Coronary artery (tissue), 2 donors: ENCODE data around the gene CXCL5.
"Not testable (repeated sequence)": the region's sequence is repeated elsewhere in the genome, so short reads cannot be mapped to it uniquely, and the experiment has no call there.

Source experiments
- DNase-seq: peaks from one replicate; pipeline ENCODE4 v3.0.0-alpha.2; 2017; ENCODE audit warnings: low spot score
- H3K27ac ChIP-seq, 2 donors: fragments of 200-600 bp; sonication (generic); one replicate each; pipeline ENCODE4 v1.5.1; 2016 to 2019
- H3K4me3 ChIP-seq: fragments of 200-600 bp; sonication (generic); 2 replicates; pipeline ENCODE4 v1.5.1; 2016; ENCODE audit warnings: mild to moderate bottlenecking, moderate library complexity
- TF ChIP-seq, protein P1 (sequence below): fragments of 200-600 bp; sonication (generic); IDR thresholded peaks from one replicate; pipeline ENCODE4 v1.5.1; 2019; ENCODE audit warnings: antibody characterized with exemption

Gene CXCL5

DNA sequence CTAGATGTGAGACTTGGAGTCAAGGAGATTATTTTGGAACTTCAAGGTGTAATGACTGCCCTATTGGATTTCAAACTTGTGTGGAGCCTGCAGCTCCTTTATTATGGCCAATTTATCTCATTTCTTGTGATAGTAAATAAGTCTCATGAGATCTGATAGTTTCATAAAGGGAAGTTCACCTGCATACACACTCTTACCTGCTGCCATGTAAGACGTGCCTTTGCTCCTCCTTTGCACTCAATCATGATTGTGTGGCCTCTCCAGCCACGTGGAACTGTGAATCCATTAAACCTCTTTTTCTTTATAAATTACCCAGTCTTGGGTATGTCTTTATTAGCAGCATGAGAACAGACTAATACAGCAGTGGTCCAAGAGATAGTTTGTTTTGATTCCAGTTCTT lies 35.8 kb downstream of the CXCL5 start:
- H3K4me3 ChIP-seq, result no peak overlapping the region
- DNase-seq, result no peak
- no peak overlapping the region for H3K27ac ChIP-seq
- TF ChIP-seq, protein P1, sequence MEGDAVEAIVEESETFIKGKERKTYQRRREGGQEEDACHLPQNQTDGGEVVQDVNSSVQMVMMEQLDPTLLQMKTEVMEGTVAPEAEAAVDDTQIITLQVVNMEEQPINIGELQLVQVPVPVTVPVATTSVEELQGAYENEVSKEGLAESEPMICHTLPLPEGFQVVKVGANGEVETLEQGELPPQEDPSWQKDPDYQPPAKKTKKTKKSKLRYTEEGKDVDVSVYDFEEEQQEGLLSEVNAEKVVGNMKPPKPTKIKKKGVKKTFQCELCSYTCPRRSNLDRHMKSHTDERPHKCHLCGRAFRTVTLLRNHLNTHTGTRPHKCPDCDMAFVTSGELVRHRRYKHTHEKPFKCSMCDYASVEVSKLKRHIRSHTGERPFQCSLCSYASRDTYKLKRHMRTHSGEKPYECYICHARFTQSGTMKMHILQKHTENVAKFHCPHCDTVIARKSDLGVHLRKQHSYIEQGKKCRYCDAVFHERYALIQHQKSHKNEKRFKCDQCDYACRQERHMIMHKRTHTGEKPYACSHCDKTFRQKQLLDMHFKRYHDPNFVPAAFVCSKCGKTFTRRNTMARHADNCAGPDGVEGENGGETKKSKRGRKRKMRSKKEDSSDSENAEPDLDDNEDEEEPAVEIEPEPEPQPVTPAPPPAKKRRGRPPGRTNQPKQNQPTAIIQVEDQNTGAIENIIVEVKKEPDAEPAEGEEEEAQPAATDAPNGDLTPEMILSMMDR, result no peak

DNA sequence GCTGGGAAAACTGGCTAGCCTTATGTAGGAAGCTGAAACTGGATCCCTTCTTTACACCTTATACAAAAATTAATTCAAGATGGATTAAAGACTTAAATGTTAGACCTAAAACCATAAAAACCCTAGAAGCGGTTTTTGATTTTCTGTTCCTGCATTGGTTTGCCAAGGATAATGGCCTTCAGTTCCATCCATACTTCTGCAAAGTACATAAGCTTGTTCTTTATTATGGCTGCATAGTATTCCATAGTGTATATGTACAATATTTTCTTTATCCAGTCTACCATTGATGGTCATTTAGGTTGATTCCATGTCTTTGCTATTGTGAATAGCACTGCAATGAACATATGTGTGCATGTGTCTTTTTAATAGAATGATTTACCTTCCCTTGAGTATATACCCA lies 39.4 kb downstream of the CXCL5 start:
- not testable (repeated sequence) for H3K4me3 ChIP-seq, DNase-seq

DNA sequence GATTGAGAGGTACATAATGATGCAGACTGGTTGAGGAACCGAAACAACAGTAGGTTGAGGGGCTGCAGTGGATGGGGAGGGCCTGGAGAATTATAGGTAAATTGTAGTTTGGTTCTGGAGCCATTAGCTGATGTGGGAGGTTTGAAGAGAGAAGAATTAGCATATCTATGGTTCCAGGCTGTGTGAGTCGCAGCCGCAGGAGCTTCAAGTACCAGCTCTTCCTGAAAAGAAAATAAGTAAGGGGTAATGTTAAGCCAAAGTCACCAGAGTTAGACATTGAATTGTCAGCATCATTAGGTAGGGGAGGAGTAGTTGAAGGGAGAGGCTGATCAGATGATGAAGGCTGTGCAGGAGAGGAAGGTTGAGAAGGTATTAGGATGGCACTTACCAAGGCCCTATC lies 46.1 kb downstream of the CXCL5 start:
- Histone ChIP-seq H3K4me3 (no peak overlapping the region), H3K27ac (no peak overlapping the region)
- no peak for DNase-seq
- TF ChIP-seq, protein P1, result no peak

More for the DNA sequence above, 39.4 kb downstream of the CXCL5 start:
- H3K27ac ChIP-seq, result not testable (repeated sequence)

DNA sequence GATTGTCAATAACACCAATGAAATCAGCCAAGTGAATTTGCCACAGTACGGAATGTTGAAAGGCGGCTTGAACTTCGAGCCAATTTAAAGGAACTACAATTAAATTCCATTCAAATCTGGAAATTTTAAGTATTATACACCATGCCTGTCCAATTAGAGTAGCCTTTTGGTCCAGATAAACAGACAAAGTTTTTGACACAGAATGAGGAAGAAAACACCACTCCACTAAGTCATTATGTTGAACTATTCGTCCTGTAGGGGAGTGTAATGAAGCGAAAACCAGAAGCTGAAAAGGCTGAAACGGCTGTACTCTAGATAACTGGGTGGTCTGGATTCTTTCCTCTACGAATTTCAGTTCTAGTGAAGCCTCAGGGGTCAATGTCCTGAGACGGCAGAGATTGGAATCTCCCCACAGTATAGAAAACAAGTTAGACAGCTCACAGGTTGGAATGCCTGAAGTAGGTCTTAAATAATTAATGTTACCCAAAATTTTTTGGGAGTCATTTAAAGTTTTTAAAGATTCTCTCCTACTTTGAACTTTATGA lies 48.0 kb downstream of the CXCL5 start:
- DNase-seq, H3K4me3 ChIP-seq, H3K27ac ChIP-seq: not testable (repeated sequence)

DNA sequence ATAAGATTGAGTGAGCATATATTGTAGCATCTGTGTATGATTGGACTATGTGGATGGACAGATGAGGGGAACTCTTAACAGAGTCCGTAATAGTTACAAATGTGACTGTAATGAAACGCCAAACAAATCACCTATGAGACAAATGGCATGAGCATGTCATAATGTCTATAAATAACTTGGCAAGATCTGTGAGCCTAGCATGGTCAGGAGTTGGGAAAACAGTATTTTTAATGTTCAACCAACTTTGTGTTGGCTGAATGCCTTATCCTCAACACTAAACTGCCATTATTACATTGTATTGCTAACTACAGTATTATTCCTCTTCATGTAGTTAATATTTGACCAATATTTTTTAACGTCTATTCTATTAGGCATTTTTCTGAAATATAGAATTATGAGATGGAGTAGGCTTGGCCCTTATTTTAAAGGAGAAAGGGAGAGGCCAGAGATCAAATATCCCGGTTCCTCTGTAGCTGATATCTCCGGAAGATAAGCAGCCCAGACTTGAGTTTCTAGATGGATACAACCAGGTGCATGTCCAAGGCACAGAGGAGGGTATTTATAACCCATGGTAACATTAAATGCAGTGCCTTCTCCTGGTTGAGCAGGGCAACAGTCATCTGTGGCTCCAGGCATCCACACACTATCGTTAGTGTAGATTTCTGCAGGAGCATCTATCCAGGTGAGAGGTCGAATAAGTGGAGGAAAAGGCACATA lies 49.3 kb downstream of the CXCL5 start:
- DNase-seq, result no peak

DNA sequence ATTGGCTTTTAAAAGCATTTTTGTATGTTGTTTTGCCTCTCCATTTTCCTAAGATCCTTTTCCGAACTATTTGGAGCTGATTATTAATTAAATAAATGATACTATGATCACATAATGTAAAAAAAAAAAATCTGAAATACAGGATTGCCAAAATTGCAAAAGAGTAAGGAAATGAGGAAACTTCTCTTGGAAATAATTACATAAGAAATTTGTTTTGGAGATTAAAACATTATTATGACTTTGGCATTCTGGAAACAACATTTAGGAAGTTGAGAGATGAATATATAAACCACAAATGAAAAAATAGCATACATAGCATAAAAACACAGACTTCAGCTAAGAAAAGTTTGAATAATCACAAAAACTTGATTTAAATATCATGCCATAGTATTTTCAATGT lies 50.2 kb downstream of the CXCL5 start:
- Histone ChIP-seq H3K27ac (no peak overlapping the region), H3K4me3 (no peak overlapping the region)
- TF ChIP-seq, protein P1, result no peak
- no peak for DNase-seq

More for the DNA sequence above, 49.3 kb downstream of the CXCL5 start:
- TF ChIP-seq, protein P1, result no peak
- Histone ChIP-seq H3K4me3 (no peak overlapping the region), H3K27ac (no peak overlapping the region)

DNA sequence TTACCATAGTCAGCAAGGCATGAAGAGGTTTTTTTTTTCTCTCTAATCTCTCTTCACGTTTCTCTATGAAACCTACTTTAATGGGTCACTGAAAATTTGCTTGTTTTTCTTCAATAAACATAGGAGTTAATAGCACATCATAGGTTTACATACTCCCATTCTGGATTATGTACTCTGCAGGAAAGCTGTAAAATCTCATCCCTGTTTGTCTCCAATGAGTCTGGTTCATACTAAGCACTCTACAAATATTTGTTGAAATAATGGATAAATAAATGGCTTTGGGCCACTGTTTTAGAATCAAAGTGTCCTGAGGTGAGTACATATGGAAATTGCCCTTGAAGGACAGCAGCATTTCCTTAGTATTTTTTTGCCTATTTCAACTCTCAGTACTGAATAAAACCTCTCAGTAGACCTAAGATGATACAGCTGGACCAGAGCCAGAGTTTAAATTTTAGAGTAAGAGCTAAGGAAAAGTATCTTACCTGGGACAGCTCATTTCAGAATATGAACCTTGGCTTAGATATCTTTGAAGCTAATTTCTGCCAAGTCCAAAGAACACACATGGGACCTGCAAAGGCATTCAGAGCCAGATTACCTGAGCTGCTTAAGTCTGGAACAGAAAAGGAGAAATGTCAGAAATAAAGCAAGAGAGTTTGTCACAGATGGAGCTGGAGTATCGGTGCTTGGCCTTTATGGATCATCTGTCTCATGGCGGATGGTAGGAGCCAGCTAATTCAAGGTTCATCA lies 51.1 kb downstream of the CXCL5 start:
- Histone ChIP-seq H3K4me3 (no peak overlapping the region), H3K27ac (no peak overlapping the region)
- TF ChIP-seq, protein P1, result no peak
- DNase-seq, result no peak
